Measurements from ENCODE around the gene USO1. TPM values are rescaled to one million over a fixed set of nuclear protein-coding genes. Genes with fewer than 3 reads are reported as not detected.
"Not testable (repeated sequence)": the region's sequence is repeated elsewhere in the genome, so short reads cannot be mapped to it uniquely, and the experiment has no call there.

The USO1 gene
- total RNA-seq, 1 experiment from 2014 or later: 110 TPM

DNA sequence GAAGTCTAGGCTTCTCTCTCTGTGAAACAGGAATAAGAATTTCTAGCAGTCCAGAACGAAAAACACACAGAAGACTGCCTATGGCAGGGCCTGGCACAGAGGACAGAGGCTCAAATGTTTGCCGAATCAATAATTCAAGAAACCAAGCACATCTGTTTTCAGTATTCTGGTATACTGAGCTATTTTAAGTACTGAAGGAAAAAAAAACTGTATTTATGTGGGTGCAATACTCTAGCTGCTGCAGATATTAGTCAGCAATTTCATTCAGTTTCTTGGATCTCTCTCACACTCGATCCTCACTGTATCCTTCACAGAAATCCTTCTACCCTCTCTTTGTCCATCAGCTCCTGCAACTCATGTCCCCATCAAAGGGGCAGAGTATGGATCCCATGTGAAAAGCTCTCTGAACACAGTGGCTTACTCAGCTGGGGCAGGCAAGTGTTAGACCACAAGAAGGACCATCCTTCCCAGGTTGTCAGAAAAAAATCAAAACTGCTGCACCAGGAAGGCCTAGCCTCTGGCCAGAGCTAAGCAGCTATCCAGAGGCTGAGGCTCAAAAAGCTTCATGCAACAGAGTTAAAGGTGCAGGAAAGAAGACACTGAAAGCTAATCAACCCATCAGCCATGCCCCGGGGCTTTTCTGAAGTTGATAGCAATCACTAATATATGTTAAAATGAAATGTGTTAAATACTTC lies 9.1 kb upstream of the USO1 start:
- H3K79me2 ChIP-seq (ENCODE audit: insufficient read depth, low read length): peaks cover 9% of the 10 kb centered on the region; the same call in 1 of the 2 replicates
- peaks cover 22% of the 10 kb centered on the region in 2 experiments; a peak in 3 of 4 replicates for H3K4me1 Mint-ChIP-seq
- no peak overlapping the region for H2BK12ac ChIP-seq (ENCODE audit: insufficient read length, low read depth, low read length)
- no peaks in the 10 kb centered on the region for H3K27me3 ChIP-seq (ENCODE audit: insufficient read depth, low read length)
- no peaks in the 10 kb centered on the region for H3K9me3 ChIP-seq (ENCODE audit: control insufficient read depth, low read depth, low read length)
- no peak overlapping the region for H4K8ac ChIP-seq (replicated peaks; ENCODE audit: insufficient read length, low read depth, low read length)
- no peak overlapping the region for H2AK5ac ChIP-seq (ENCODE audit: insufficient read length, low read length)
- TF ChIP-seq, protein P1, sequence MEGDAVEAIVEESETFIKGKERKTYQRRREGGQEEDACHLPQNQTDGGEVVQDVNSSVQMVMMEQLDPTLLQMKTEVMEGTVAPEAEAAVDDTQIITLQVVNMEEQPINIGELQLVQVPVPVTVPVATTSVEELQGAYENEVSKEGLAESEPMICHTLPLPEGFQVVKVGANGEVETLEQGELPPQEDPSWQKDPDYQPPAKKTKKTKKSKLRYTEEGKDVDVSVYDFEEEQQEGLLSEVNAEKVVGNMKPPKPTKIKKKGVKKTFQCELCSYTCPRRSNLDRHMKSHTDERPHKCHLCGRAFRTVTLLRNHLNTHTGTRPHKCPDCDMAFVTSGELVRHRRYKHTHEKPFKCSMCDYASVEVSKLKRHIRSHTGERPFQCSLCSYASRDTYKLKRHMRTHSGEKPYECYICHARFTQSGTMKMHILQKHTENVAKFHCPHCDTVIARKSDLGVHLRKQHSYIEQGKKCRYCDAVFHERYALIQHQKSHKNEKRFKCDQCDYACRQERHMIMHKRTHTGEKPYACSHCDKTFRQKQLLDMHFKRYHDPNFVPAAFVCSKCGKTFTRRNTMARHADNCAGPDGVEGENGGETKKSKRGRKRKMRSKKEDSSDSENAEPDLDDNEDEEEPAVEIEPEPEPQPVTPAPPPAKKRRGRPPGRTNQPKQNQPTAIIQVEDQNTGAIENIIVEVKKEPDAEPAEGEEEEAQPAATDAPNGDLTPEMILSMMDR (conservative IDR thresholded peaks at IDR 0.05): no peak
- no peak overlapping the region for H3T11ph ChIP-seq (ENCODE audit: low read length)
- H4K5ac ChIP-seq (ENCODE audit: insufficient read length, low read depth, low read length): no peak overlapping the region
- H3K36me3 Mint-ChIP-seq (ENCODE audit: insufficient read depth in 1 of 3, low read depth in 3 of 3): peaks cover 17 to 47% (median 38%) of the 10 kb centered on the region in 3 experiments; a peak in 6 of 7 replicates
- H3K4me3 Mint-ChIP-seq: no peak overlapping the region
- H3K18ac ChIP-seq (ENCODE audit: insufficient read length, low read depth, low read length): no peak overlapping the region
- no peak overlapping the region for H2BK15ac ChIP-seq (ENCODE audit: low read depth, low read length)
- H3K4me2 ChIP-seq (ENCODE audit: insufficient read depth, insufficient read length, low read length): no peak overlapping the region
- H2BK20ac ChIP-seq (ENCODE audit: low read depth, low read length, poor library complexity, severe bottlenecking): no peak overlapping the region
- H3K4ac ChIP-seq (ENCODE audit: low read depth, low read length): no peak overlapping the region
- H3K14ac ChIP-seq (ENCODE audit: insufficient read depth, low read length): no peak overlapping the region
- no peaks in the 10 kb centered on the region for H3K79me1 ChIP-seq (ENCODE audit: insufficient read depth, low read depth, low read length, poor library complexity, severe bottlenecking)
- no CpG with 5 or more reads among the region's 4 CpGs for WGBS (ENCODE audit: extremely low coverage, insufficient read length, low lambda C conversion rate)
- no peak overlapping the region for H3K23ac ChIP-seq (ENCODE audit: insufficient read length, low read depth, low read length)
- no peak overlapping the region for H4K91ac ChIP-seq (ENCODE audit: insufficient read length, low read depth, low read length)
- DNase-seq: no peak
- H2BK120ac ChIP-seq (ENCODE audit: low read depth, low read length, poor library complexity, severe bottlenecking): no peak overlapping the region
- no peak overlapping the region for H3K9ac ChIP-seq (ENCODE audit: extremely low read depth, insufficient read length, low read length)
- no peak overlapping the region for H3K27ac ChIP-seq (ENCODE audit: insufficient read length, low read depth, low read length)
- H3K4me1 ChIP-seq (ENCODE audit: insufficient read depth, low read length): no peaks in the 10 kb centered on the region; the same call in 1 of the 2 replicates
- H3K56ac ChIP-seq (ENCODE audit: insufficient read length, low read depth, low read length): no peak overlapping the region
- H3K23me2 ChIP-seq (ENCODE audit: insufficient read length, low read depth, low read length, poor library complexity, severe bottlenecking): no peaks in the 10 kb centered on the region
- H4K20me1 ChIP-seq (ENCODE audit: control insufficient read depth, insufficient read depth, insufficient read length): no peaks in the 10 kb centered on the region
- H2BK5ac ChIP-seq (ENCODE audit: insufficient read length, low read length): no peak overlapping the region
- no peak overlapping the region for H2AFZ ChIP-seq (ENCODE audit: low read length)
- peak overlapping the region; percentile 31 to 81 (median 80); a peak in 5 of 7 replicates for H3K27ac Mint-ChIP-seq
- no peaks in the 10 kb centered on the region for H3K27me3 Mint-ChIP-seq (ENCODE audit: low read depth)
- no peaks in the 10 kb centered on the region for H3K9me3 Mint-ChIP-seq

DNA sequence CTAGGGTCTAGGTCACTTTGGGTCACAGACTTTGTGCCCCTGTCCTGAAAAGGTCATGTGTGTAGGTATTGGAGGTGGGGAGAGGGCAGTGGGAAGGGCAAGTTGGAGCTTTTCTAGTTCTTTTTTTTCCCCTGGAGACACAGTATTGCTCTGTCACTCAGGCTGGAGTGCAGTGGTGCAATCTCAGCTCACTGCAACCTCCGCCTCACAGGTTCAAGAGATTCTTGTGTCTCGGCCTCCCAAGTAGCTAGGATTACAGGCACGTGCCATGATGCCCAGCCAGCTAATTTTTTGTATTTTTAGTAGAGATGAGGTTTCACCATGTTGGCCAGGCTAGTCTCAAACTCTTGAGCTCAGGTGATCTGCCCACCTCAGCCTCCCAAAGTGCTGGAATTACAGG lies 8.3 kb upstream of the USO1 start:
- not testable (repeated sequence) for H4K20me1 ChIP-seq (ENCODE audit: control insufficient read depth, insufficient read depth, insufficient read length); H3K4me3 Mint-ChIP-seq; H2BK20ac ChIP-seq (ENCODE audit: low read depth, low read length, poor library complexity, severe bottlenecking); H3K18ac ChIP-seq (ENCODE audit: insufficient read length, low read depth, low read length); H3K9ac ChIP-seq (ENCODE audit: extremely low read depth, insufficient read length, low read length); H2BK5ac ChIP-seq (ENCODE audit: insufficient read length, low read length); H3K4me2 ChIP-seq (ENCODE audit: insufficient read depth, insufficient read length, low read length); H2AK5ac ChIP-seq (ENCODE audit: insufficient read length, low read length); H3K23ac ChIP-seq (ENCODE audit: insufficient read length, low read depth, low read length); H3K4me1 ChIP-seq (ENCODE audit: insufficient read depth, low read length); H2AFZ ChIP-seq (ENCODE audit: low read length); H3K79me1 ChIP-seq (ENCODE audit: insufficient read depth, low read depth, low read length, poor library complexity, severe bottlenecking); DNase-seq; H3K9me3 Mint-ChIP-seq; H3K27ac ChIP-seq (ENCODE audit: insufficient read length, low read depth, low read length); H3K79me2 ChIP-seq (ENCODE audit: insufficient read depth, low read length); H3K14ac ChIP-seq (ENCODE audit: insufficient read depth, low read length); H2BK120ac ChIP-seq (ENCODE audit: low read depth, low read length, poor library complexity, severe bottlenecking); H4K8ac ChIP-seq (replicated peaks; ENCODE audit: insufficient read length, low read depth, low read length); H2BK12ac ChIP-seq (ENCODE audit: insufficient read length, low read depth, low read length); H3K27me3 ChIP-seq (ENCODE audit: insufficient read depth, low read length); H4K5ac ChIP-seq (ENCODE audit: insufficient read length, low read depth, low read length); H4K91ac ChIP-seq (ENCODE audit: insufficient read length, low read depth, low read length); H3T11ph ChIP-seq (ENCODE audit: low read length); H3K23me2 ChIP-seq (ENCODE audit: insufficient read length, low read depth, low read length, poor library complexity, severe bottlenecking); H2BK15ac ChIP-seq (ENCODE audit: low read depth, low read length); H3K9me3 ChIP-seq (ENCODE audit: control insufficient read depth, low read depth, low read length); H3K56ac ChIP-seq (ENCODE audit: insufficient read length, low read depth, low read length); H3K4ac ChIP-seq (ENCODE audit: low read depth, low read length); H3K27me3 Mint-ChIP-seq (ENCODE audit: low read depth)
- H3K4me1 Mint-ChIP-seq: peaks cover 22% of the 10 kb centered on the region in 2 experiments; a peak in 3 of 4 replicates
- H3K27ac Mint-ChIP-seq: peak overlapping the region in 2 of 3 experiments; percentile 62 to 65; a peak in 4 of 7 replicates
- WGBS (ENCODE audit: extremely low coverage, insufficient read length, low lambda C conversion rate): no CpG with 5 or more reads among the region's 3 CpGs
- H3K36me3 Mint-ChIP-seq (ENCODE audit: insufficient read depth in 1 of 3, low read depth in 3 of 3): peaks cover 17 to 47% (median 38%) of the 10 kb centered on the region in 3 experiments; a peak in 6 of 7 replicates

Measured in H9 (cell line).